ENCODE measurements around the gene RASA2.

DNA sequence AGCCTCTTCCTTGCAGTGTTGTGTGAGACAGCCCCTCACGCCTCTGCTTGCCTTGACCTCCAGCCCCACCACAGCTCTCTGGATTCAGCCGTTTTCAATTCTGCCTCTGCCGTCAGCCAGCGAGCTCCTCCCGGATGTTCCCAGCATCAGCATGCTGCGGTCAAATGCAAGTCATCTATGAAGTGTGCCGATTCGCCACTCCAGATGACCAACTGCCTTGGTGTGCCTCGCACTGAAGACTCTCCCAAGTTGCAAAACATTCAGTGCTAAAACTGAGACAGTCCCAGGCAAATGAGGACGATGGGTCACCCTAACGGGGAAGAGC, 30.6 kb upstream of the RASA2 start:
- TF ChIP-seq, protein P1, sequence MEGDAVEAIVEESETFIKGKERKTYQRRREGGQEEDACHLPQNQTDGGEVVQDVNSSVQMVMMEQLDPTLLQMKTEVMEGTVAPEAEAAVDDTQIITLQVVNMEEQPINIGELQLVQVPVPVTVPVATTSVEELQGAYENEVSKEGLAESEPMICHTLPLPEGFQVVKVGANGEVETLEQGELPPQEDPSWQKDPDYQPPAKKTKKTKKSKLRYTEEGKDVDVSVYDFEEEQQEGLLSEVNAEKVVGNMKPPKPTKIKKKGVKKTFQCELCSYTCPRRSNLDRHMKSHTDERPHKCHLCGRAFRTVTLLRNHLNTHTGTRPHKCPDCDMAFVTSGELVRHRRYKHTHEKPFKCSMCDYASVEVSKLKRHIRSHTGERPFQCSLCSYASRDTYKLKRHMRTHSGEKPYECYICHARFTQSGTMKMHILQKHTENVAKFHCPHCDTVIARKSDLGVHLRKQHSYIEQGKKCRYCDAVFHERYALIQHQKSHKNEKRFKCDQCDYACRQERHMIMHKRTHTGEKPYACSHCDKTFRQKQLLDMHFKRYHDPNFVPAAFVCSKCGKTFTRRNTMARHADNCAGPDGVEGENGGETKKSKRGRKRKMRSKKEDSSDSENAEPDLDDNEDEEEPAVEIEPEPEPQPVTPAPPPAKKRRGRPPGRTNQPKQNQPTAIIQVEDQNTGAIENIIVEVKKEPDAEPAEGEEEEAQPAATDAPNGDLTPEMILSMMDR (IDR thresholded peaks at IDR 0.05): no peak
- TF ChIP-seq POLR2A (IDR thresholded peaks at IDR 0.05): no peak

All from prostate gland (tissue), 2 donors.